Measurements from ENCODE around the gene FAM53B. TPM values are rescaled to one million over a fixed set of nuclear protein-coding genes. Genes with fewer than 3 reads are reported as not detected.
"Not testable (repeated sequence)": the region's sequence is repeated elsewhere in the genome, so short reads cannot be mapped to it uniquely, and the experiment has no call there.

The FAM53B gene
- total RNA-seq, 1 experiment from 2014 or later: 21.4 TPM

GRCh38 chr10:124599588-124600050 is 144.6 kb downstream of the FAM53B start:
- no peak for DNase-seq (ENCODE audit: low spot score)
- in situ Hi-C loops (cut with HindIII; ENCODE audit: low sequenced_read_pairs): no loop called here

GRCh38 chr10:124598773-124599587 is 145.2 kb downstream of the FAM53B start:
- in situ Hi-C loops (cut with HindIII; ENCODE audit: low sequenced_read_pairs): no loop called here
- no peak for DNase-seq (ENCODE audit: low spot score)

DNA sequence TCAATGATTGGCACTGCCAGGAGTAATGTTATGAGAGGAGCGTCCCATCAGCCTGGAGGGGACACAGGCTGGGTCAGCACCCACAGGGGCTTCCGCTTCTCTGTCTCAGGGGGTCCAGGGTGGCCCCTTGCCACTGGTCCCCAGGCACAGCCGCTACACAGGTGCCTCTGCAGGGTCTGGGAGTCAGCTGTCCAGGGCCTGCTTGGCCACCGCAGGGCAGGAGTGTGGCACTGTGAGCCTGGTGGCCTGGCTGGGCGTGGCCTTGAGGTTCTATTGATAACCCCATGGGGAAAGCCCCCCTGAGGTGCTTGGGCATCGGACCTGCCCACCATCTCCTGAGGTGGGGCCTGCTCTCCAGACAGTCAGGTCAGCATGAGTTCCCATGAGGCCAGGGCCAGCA is 146.0 kb downstream of the FAM53B start:
- in situ Hi-C loops (cut with HindIII; ENCODE audit: low sequenced_read_pairs): no loop called here
- DNase-seq (ENCODE audit: low spot score): no peak

DNA sequence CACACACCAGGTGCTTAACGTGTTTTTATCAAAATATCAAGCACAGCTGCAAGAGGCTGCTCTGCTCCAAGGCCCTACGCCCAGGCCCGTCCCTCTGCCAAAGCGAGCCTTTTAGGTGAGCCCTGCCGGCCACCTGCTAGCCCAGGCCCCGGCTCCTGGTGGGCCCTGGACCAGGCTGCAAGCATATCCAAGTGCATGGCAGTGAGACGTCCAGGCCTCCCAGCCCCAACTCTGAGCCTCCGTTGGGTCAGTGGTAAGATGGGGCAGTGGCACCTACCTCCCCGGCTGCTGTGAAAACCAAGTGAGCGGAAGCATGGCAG is 146.4 kb downstream of the FAM53B start:
- in situ Hi-C loops (cut with HindIII; ENCODE audit: low sequenced_read_pairs): no loop called here
- no peak for DNase-seq (ENCODE audit: low spot score)

GRCh38 chr10:124596962-124597845 is 147.0 kb downstream of the FAM53B start:
- in situ Hi-C loops (cut with HindIII; ENCODE audit: low sequenced_read_pairs): no loop called here
- no peak for DNase-seq (ENCODE audit: low spot score)

GRCh38 chr10:124596116-124596785 is 147.9 kb downstream of the FAM53B start:
- in situ Hi-C loops (cut with HindIII; ENCODE audit: low sequenced_read_pairs): no loop called here
- DNase-seq (ENCODE audit: low spot score): no peak

DNA sequence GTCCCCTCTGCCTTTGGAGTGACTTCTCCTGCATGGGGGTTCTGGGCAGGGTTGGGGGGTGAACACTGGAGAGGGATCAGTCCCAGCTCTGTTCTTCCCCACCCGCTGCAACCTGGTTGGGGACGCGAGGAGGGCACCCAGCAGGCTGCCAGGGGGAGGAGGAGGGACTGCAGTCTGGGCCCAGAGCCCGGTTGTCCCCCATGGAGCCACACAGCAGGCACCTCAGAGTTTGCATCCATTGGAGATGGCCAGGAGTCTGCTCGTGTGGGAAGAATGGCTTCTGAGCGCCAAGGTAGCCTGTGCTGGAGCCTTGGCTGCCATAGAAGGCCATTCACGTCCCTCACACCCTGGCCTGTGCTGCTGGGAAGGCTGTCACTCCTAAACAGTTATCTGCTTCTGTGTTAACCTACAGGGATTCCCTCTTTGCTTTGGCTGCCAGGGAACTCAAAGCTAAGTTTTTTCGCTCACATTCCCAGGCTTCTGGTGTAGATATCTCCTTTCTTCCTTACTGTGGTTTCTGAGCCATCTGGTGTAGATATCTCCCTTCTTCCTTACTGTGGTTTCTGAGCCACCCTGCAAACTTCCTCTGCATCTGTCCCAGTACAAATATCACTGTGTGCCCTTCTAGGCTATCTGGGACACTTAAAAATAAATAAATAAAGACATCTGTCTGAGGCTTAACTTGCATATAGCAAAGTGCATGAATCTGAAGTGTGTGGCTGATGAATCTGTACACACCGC is 148.9 kb downstream of the FAM53B start:
- in situ Hi-C loops (cut with HindIII; ENCODE audit: low sequenced_read_pairs): no loop called here
- no peak for DNase-seq (ENCODE audit: low spot score)

- in situ Hi-C loops (cut with HindIII; ENCODE audit: low sequenced_read_pairs): no loop called here
- no peak for DNase-seq (ENCODE audit: low spot score)
Measured at GRCh38 chr10:124594240-124594639, 149.9 kb downstream of the FAM53B start.

DNA sequence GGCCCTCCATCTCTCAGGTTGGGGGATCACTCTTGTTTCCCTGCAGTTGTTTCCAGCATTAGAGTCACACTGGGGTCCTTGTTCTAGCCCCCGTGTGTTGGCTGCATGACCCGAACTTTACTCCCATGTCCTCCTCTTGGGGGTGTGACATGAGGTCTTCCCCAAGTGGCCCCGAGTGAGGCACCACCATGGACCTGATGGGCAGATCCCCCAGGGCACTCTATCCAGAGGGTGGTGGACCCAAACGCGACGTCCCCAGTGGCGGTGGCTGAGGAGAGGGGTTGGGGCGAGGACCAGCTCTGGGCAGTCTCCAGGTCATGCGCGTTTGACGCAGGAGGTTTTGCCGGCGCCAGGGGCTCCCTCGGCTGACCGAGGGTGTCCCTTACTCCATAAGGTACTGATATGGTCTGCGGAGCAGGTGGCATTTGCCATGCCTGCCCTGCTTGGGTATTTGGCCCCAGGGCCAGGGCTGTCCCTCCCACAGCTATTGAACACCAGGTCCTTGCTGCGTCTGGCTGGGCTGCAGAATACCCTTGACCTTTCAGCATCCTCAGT is 150.7 kb downstream of the FAM53B start:
- in situ Hi-C loops (cut with HindIII; ENCODE audit: low sequenced_read_pairs): no loop called here
- DNase-seq (ENCODE audit: low spot score): no peak

GRCh38 chr10:124592736-124593430 is 151.3 kb downstream of the FAM53B start:
- in situ Hi-C loops (cut with HindIII; ENCODE audit: low sequenced_read_pairs): no loop called here

GRCh38 chr10:124592101-124592500 is 152.1 kb downstream of the FAM53B start:
- DNase-seq (ENCODE audit: low spot score): no peak
- in situ Hi-C loops (cut with HindIII; ENCODE audit: low sequenced_read_pairs): no loop called here

More at GRCh38 chr10:124592736-124593430, 151.3 kb downstream of the FAM53B start:
- no peak for DNase-seq (ENCODE audit: low spot score)

DNA sequence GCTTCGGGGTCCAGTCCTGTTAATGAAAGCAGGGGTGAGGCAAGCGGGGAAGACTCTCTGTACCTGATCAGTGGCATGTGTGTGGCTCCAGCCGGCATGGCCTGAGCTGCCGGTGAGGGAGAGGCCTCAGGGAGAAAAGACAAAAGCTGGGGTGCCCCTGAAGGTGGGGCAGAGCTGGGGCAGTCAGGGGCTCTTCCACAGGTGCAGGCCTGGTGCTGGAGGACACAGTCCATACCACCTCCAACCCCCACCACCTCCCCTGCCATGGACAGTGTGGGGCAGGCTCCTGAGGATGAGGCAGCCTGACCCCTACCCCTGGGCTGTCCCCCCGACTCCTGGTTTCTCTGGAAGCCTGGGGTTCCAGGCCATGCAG is 153.1 kb downstream of the FAM53B start:
- in situ Hi-C loops (cut with HindIII; ENCODE audit: low sequenced_read_pairs): no loop called here
- no peak for DNase-seq (ENCODE audit: low spot score)

DNA sequence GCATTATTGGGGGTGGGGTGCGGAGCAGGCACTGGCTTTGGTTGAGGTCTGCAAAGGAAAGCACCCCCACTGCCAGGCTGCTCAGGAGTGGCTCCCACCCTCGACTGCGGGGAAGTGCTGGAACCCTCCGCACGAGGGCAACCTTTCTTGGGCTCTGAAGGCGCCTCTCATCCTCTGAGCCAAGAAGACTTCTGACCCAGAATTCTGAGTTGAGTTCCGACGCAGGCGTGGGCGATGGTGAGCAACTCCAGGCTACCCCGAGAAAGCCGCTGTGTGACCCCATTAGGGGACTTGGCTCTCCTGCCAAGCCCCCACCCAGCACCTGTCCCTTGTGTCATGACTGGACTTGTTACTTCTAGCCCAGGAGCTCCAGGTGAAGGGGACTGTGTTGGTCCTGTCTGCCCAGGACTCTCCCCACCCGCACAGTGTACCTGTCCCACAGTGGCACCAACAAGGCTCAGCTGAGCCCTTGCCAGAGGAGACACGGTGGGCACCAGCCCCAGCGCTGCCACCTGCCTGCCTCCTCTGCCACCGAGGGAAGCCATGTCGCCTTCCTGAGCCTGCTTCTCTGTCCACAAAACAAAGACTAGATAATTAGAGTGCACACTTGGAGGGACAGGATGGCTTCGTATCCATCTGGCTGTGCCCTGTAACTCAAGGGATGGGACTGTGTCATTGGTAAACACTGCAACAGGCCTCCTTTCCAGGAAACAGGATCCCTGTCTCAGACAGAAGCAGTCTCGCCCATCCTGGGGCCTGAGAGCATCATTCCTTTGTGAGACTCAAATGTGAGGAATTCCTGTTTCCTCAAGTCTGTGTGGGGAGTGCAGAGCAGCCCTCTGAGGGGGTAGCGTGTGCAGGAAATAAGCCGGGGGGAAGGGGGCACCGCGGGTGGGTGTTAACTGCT is 153.7 kb downstream of the FAM53B start:
- in situ Hi-C loops (cut with HindIII; ENCODE audit: low sequenced_read_pairs): no loop called here
- DNase-seq (ENCODE audit: low spot score): no peak

DNA sequence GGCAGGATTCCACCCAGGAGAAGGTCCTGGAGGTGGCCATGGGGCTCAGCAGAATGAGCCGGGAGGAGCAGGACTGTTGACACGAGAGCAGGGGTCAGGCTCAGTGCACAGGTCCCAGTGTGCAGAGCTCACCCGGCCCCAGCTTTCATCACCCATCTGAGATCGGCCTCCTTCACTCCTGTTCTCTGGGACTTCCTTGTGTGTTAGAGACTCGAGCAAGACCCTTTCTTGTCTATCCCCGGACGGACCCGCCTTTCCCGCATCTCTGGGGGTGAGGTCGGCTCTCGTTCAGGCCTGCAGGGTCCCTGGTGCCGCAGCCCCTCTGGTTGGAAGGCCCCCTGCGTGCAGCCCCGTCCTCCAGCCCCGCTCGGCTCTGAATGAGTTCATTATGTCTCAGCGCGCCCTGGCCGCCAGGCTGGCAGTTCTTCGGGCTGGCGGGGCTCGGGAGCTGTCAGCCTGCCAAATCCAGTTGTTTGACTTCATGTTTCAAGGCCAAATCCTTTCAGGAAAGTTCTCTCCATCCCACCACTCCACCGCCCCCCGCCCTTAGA is 154.6 kb downstream of the FAM53B start:
- no peak for DNase-seq (ENCODE audit: low spot score)
- in situ Hi-C loops (cut with HindIII; ENCODE audit: low sequenced_read_pairs): no loop called here

- DNase-seq (ENCODE audit: low spot score): peak; percentile 85
- in situ Hi-C loops (cut with HindIII; ENCODE audit: low sequenced_read_pairs): no loop called here
Measured at GRCh38 chr10:124588736-124589490, 155.3 kb downstream of the FAM53B start.

DNA sequence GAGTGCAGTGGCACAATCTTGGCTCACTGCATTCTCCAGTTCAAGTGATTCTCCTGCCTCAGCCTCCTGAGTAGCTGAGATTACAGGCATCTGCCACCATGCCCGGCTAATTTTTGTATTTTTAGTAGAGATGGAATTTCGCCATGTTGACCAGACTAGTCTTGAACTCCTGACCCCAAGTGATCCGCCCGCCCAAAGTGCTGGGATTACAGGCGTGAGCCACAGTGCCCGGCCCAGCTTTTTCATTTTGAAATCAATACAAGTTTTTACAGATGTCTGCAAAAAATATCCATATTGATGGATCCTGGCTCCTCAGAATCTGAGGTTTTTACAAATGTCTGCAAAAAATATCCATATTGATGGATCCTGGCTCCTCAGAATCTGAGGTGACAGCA is 155.8 kb downstream of the FAM53B start:
- in situ Hi-C loops (cut with HindIII; ENCODE audit: low sequenced_read_pairs): not testable (repeated sequence)

More for the DNA sequence above, 155.8 kb downstream of the FAM53B start:
- not testable (repeated sequence) for DNase-seq (ENCODE audit: low spot score)

Measured in G401 (cell line).